ENCODE data around the gene DMRT2. TPM values are rescaled to one million over a fixed set of nuclear protein-coding genes. Genes with fewer than 3 reads are reported as not detected.

The DMRT2 gene
- total and polyA plus RNA-seq, 2 donors (not counting 1 experiment from before 2014, with no cell fraction given): not detected

GRCh38 chr9:1048811-1049210 is 1.3 kb upstream of the DMRT2 start:
- peak; percentile 42 for DNase-seq
- POLR2A ChIA-PET: no interaction called here
- H3K9ac ChIP-seq (ENCODE audit: low read length): no peak overlapping the region

GRCh38 chr9:1049641-1050040 is 516 bp upstream of the DMRT2 start:
- Histone ChIP-seq H3K4me2 (replicated peaks; ENCODE audit: low read depth, low read length, poor library complexity, severe bottlenecking) (no peak overlapping the region), H3K9me3 (ENCODE audit: control extremely low read depth in 1 of 3, control insufficient read depth in 2 of 3, insufficient read depth in 1 of 3, low read length in 2 of 3) (peaks cover 2 to 65% (median 21%) of the 10 kb centered on the region in 3 donors), H3K9ac (ENCODE audit: low read length) (no peak overlapping the region), H3K36me3 (replicated peaks in 1 of 2; ENCODE audit: control extremely low read depth in 1 of 2, control insufficient read depth in 1 of 2, extremely low read depth in 1 of 2, insufficient read depth in 2 of 2, low read length in 1 of 2) (no peaks in the 10 kb centered on the region), H4K20me1 (ENCODE audit: control insufficient read depth, insufficient read depth, low read length, poor library complexity, severe bottlenecking) (no peaks in the 10 kb centered on the region), H3K79me2 (ENCODE audit: control insufficient read depth, insufficient read depth, low read length) (no peaks in the 10 kb centered on the region), H3K27ac (ENCODE audit: low read length in 2 of 2) (no peak overlapping the region), H3K4me3 (ENCODE audit: control extremely low read depth in 1 of 5, extremely low read depth in 1 of 5, insufficient read depth in 1 of 5, low read depth in 2 of 5, low read length in 4 of 5) (no peak overlapping the region), H3K4me1 (ENCODE audit: control insufficient read depth in 2 of 2, insufficient read depth in 2 of 2, low read length in 2 of 2) (peaks cover 50 to 64% of the 10 kb centered on the region in 2 donors), H2AFZ (ENCODE audit: insufficient read depth, low read depth, low read length, poor library complexity, severe bottlenecking) (no peak overlapping the region), H3K27me3 (replicated peaks in 1 of 4; ENCODE audit: control extremely low read depth in 1 of 4, control insufficient read depth in 3 of 4, insufficient read depth in 4 of 4, low read length in 3 of 4) (peaks cover 0 to 91% (median 81%) of the 10 kb centered on the region in 4 experiments)
- POLR2A ChIA-PET: no interaction called here
- Mint-ChIP-seq H3K4me1 (peaks cover 41% of the 10 kb centered on the region), H3K4me3 (peak overlapping the region; percentile 59), H3K9me3 (ENCODE audit: insufficient read depth) (no peaks in the 10 kb centered on the region), H3K27me3 (peaks cover 69% of the 10 kb centered on the region), H3K27ac (peak overlapping the region; percentile 37)
- 11% methylated on average over 11 of the region's 12 CpGs for WGBS (ENCODE audit: insufficient coverage)
- TF ChIP-seq, protein P1, sequence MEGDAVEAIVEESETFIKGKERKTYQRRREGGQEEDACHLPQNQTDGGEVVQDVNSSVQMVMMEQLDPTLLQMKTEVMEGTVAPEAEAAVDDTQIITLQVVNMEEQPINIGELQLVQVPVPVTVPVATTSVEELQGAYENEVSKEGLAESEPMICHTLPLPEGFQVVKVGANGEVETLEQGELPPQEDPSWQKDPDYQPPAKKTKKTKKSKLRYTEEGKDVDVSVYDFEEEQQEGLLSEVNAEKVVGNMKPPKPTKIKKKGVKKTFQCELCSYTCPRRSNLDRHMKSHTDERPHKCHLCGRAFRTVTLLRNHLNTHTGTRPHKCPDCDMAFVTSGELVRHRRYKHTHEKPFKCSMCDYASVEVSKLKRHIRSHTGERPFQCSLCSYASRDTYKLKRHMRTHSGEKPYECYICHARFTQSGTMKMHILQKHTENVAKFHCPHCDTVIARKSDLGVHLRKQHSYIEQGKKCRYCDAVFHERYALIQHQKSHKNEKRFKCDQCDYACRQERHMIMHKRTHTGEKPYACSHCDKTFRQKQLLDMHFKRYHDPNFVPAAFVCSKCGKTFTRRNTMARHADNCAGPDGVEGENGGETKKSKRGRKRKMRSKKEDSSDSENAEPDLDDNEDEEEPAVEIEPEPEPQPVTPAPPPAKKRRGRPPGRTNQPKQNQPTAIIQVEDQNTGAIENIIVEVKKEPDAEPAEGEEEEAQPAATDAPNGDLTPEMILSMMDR (IDR thresholded peaks at IDR 0.05): no peak
- no peak for TF ChIP-seq EZH2 (IDR thresholded peaks at IDR 0.05; ENCODE audit: borderline replicate concordance, insufficient read depth, low read depth, low read length, poor library complexity, severe bottlenecking)
- DNase-seq (peak; percentile 41), ATAC-seq (ENCODE audit: low read depth) (no peak)
- CTCF ChIA-PET: no interaction called here
- intact Hi-C loops (cut with micrococcal nuclease): loop anchor here (5.0 kb wide), 1 partner anchor 82 kb away; no protein-coding TSS in a partner anchor

More at GRCh38 chr9:1048811-1049210, 1.3 kb upstream of the DMRT2 start:
- WGBS (ENCODE audit: insufficient coverage): 20% methylated on average over 13 of the region's 15 CpGs
- peaks cover 2 to 70% (median 21%) of the 10 kb centered on the region in 3 donors for H3K9me3 ChIP-seq (ENCODE audit: control extremely low read depth in 1 of 3, control insufficient read depth in 2 of 3, insufficient read depth in 1 of 3, low read length in 2 of 3)
- peaks cover 0 to 93% (median 83%) of the 10 kb centered on the region in 4 experiments for H3K27me3 ChIP-seq (replicated peaks in 1 of 4; ENCODE audit: control extremely low read depth in 1 of 4, control insufficient read depth in 3 of 4, insufficient read depth in 4 of 4, low read length in 3 of 4)
- Mint-ChIP-seq H3K4me1 (peaks cover 41% of the 10 kb centered on the region), H3K27ac (no peak overlapping the region), H3K4me3 (peak overlapping the region; percentile 89), H3K27me3 (peaks cover 73% of the 10 kb centered on the region), H3K9me3 (ENCODE audit: insufficient read depth) (no peaks in the 10 kb centered on the region)
- no peaks in the 10 kb centered on the region for H3K79me2 ChIP-seq (ENCODE audit: control insufficient read depth, insufficient read depth, low read length)
- ATAC-seq (ENCODE audit: low read depth): no peak
- no peak overlapping the region for H3K27ac ChIP-seq (ENCODE audit: low read length in 2 of 2)
- H3K4me1 ChIP-seq (ENCODE audit: control insufficient read depth in 2 of 2, insufficient read depth in 2 of 2, low read length in 2 of 2): peaks cover 50 to 67% of the 10 kb centered on the region in 2 donors
- no peaks in the 10 kb centered on the region for H3K36me3 ChIP-seq (replicated peaks in 1 of 2; ENCODE audit: control extremely low read depth in 1 of 2, control insufficient read depth in 1 of 2, extremely low read depth in 1 of 2, insufficient read depth in 2 of 2, low read length in 1 of 2)
- no peak overlapping the region for H3K4me3 ChIP-seq (ENCODE audit: control extremely low read depth in 1 of 5, extremely low read depth in 1 of 5, insufficient read depth in 1 of 5, low read depth in 2 of 5, low read length in 4 of 5)
- peak overlapping the region; percentile 74 for H3K4me2 ChIP-seq (replicated peaks; ENCODE audit: low read depth, low read length, poor library complexity, severe bottlenecking)
- H2AFZ ChIP-seq (ENCODE audit: insufficient read depth, low read depth, low read length, poor library complexity, severe bottlenecking): no peak overlapping the region
- CTCF ChIA-PET: no interaction called here
- no peaks in the 10 kb centered on the region for H4K20me1 ChIP-seq (ENCODE audit: control insufficient read depth, insufficient read depth, low read length, poor library complexity, severe bottlenecking)
- intact Hi-C loops (cut with micrococcal nuclease): loop anchor here (5.0 kb wide), 1 partner anchor 82 kb away; no protein-coding TSS in a partner anchor
- TF ChIP-seq EZH2 (IDR thresholded peaks at IDR 0.05; ENCODE audit: borderline replicate concordance, insufficient read depth, low read depth, low read length, poor library complexity, severe bottlenecking): no peak
- TF ChIP-seq, protein P1 (IDR thresholded peaks at IDR 0.05): no peak
